ENCODE results near the gene FARP1. TPM values are rescaled to one million over a fixed set of nuclear protein-coding genes. Genes with fewer than 3 reads are reported as not detected.

FARP1 gene
- total and polyA plus RNA-seq, 3 experiments from 2014 or later: 0.16 to 0.27 (median 0.26) TPM

GRCh38 chr13:98157609-98158008 lies 14.7 kb downstream of the FARP1 start:
- no peak overlapping the region for H3K27ac ChIP-seq (ENCODE audit: low read depth, low read length)
- H3K4me1 ChIP-seq (ENCODE audit: insufficient read depth, low read length): no peaks in the 10 kb centered on the region
- H3K27me3 Mint-ChIP-seq: peaks cover 12 to 16% of the 10 kb centered on the region in 2 donors
- ChIA-PET POLR2A (no interaction called here), CTCF (no interaction called here)
- no peak overlapping the region for H3K4me3 ChIP-seq (ENCODE audit: low read length)
- H3K9me3 Mint-ChIP-seq: peaks cover 0 to 2% (median 0%) of the 10 kb centered on the region in 5 donors
- no peaks in the 10 kb centered on the region for H3K9me3 ChIP-seq (ENCODE audit: low read length)
- H3K36me3 Mint-ChIP-seq: no peaks in the 10 kb centered on the region
- H3K27ac Mint-ChIP-seq: no peak overlapping the region
- no peaks in the 10 kb centered on the region for H3K4me1 Mint-ChIP-seq
- DNase-seq: no peak
- no peak overlapping the region for H3K4me3 Mint-ChIP-seq
- H3K27me3 ChIP-seq (ENCODE audit: insufficient read depth, low read length, poor library complexity, severe bottlenecking): no peaks in the 10 kb centered on the region
- H3K36me3 ChIP-seq (ENCODE audit: insufficient read depth, low read length): no peaks in the 10 kb centered on the region

- H3K4me1 ChIP-seq (ENCODE audit: insufficient read depth, low read length): no peaks in the 10 kb centered on the region
Measured at GRCh38 chr13:98158172-98158899, 15.4 kb downstream of the FARP1 start.

DNA sequence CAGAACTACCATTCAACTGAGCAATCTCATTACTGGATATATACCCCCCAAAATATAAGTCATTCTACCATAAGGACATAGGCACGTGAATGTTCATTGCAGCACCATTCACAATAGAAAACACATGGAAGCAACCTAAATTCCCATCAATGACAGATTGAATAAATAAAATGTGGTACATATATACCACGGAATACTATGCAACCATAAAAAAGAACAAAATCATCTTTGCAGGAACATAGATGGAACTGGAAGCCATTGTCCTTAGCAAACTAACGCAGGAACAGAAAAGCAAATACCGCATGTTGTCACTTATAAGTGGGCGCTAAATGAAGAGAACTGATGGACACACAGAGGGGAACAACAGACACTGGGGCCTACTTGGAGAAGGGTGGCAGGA lies 20.0 kb downstream of the FARP1 start:
- Mint-ChIP-seq H3K4me3 (no peak overlapping the region), H3K9me3 (peaks cover 0 to 6% (median 0%) of the 10 kb centered on the region in 5 donors), H3K36me3 (no peaks in the 10 kb centered on the region), H3K27ac (no peak overlapping the region), H3K27me3 (peaks cover 5 to 12% of the 10 kb centered on the region in 2 donors), H3K4me1 (no peaks in the 10 kb centered on the region)
- no peak overlapping the region for H3K4me3 ChIP-seq (ENCODE audit: low read length)
- no peak overlapping the region for H3K27ac ChIP-seq (ENCODE audit: low read depth, low read length)
- ChIA-PET POLR2A (no interaction called here), CTCF (no interaction called here)
- H3K36me3 ChIP-seq (ENCODE audit: insufficient read depth, low read length): no peaks in the 10 kb centered on the region
- H3K9me3 ChIP-seq (ENCODE audit: low read length): no peaks in the 10 kb centered on the region
- DNase-seq: no peak
- no peaks in the 10 kb centered on the region for H3K27me3 ChIP-seq (ENCODE audit: insufficient read depth, low read length, poor library complexity, severe bottlenecking)
- no peaks in the 10 kb centered on the region for H3K4me1 ChIP-seq (ENCODE audit: insufficient read depth, low read length)

More at GRCh38 chr13:98158172-98158899, 15.4 kb downstream of the FARP1 start:
- no peaks in the 10 kb centered on the region for H3K36me3 Mint-ChIP-seq
- H3K36me3 ChIP-seq (ENCODE audit: insufficient read depth, low read length): no peaks in the 10 kb centered on the region
- no peaks in the 10 kb centered on the region for H3K27me3 ChIP-seq (ENCODE audit: insufficient read depth, low read length, poor library complexity, severe bottlenecking)
- H3K27me3 Mint-ChIP-seq: peaks cover 12 to 16% of the 10 kb centered on the region in 2 donors
- CTCF ChIA-PET: no interaction called here
- POLR2A ChIA-PET: no interaction called here
- H3K9me3 Mint-ChIP-seq: peaks cover 0 to 6% (median 0%) of the 10 kb centered on the region in 5 donors
- no peak overlapping the region for H3K4me3 Mint-ChIP-seq
- H3K27ac ChIP-seq (ENCODE audit: low read depth, low read length): no peak overlapping the region
- no peak overlapping the region for H3K27ac Mint-ChIP-seq
- H3K9me3 ChIP-seq (ENCODE audit: low read length): no peaks in the 10 kb centered on the region
- H3K4me3 ChIP-seq (ENCODE audit: low read length): no peak overlapping the region
- DNase-seq: no peak
- no peaks in the 10 kb centered on the region for H3K4me1 Mint-ChIP-seq

DNA sequence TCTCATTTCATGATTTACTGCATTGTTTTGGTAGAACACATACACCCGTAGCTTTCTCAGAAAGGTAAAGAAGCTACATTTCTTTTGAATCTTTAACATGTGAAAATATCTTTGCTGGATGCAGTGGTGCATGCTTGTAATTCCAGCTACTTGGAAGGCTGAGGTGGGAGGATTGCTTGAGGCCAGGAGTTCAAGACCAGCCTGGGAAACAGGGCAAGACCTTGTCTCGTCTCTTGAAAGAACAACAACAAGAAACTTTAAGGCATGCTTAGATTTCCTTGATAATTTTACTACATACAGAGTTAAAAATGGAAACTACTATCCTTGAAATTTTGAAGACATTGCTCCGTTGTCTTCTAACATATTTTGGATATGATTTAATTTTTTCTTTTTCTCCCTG lies 26.4 kb downstream of the FARP1 start:
- H3K36me3 Mint-ChIP-seq: no peaks in the 10 kb centered on the region
- H3K4me1 Mint-ChIP-seq: no peaks in the 10 kb centered on the region
- ChIA-PET CTCF (no interaction called here), POLR2A (no interaction called here)
- no peak overlapping the region for H3K4me3 ChIP-seq (ENCODE audit: low read length)
- H3K9me3 Mint-ChIP-seq: peaks cover 0 to 2% (median 0%) of the 10 kb centered on the region in 5 donors
- H3K36me3 ChIP-seq (ENCODE audit: insufficient read depth, low read length): no peaks in the 10 kb centered on the region
- no peak for DNase-seq
- H3K9me3 ChIP-seq (ENCODE audit: low read length): no peaks in the 10 kb centered on the region
- H3K4me1 ChIP-seq (ENCODE audit: insufficient read depth, low read length): no peaks in the 10 kb centered on the region
- H3K27me3 ChIP-seq (ENCODE audit: insufficient read depth, low read length, poor library complexity, severe bottlenecking): no peaks in the 10 kb centered on the region
- peaks cover 12 to 19% of the 10 kb centered on the region in 2 donors for H3K27me3 Mint-ChIP-seq
- H3K4me3 Mint-ChIP-seq: no peak overlapping the region
- no peak overlapping the region for H3K27ac ChIP-seq (ENCODE audit: low read depth, low read length)
- H3K27ac Mint-ChIP-seq: no peak overlapping the region

- no peak overlapping the region for H3K27ac ChIP-seq (ENCODE audit: low read depth, low read length)
- H3K36me3 ChIP-seq (ENCODE audit: insufficient read depth, low read length): no peaks in the 10 kb centered on the region
- H3K4me3 ChIP-seq (ENCODE audit: low read length): no peak overlapping the region
- H3K9me3 ChIP-seq (ENCODE audit: low read length): no peaks in the 10 kb centered on the region
- no peak for DNase-seq
- Mint-ChIP-seq H3K4me3 (no peak overlapping the region), H3K27ac (peak overlapping the region in 1 of 8 donors; percentile 24), H3K4me1 (no peaks in the 10 kb centered on the region), H3K9me3 (peaks cover 0 to 2% (median 0%) of the 10 kb centered on the region in 5 donors), H3K36me3 (no peaks in the 10 kb centered on the region), H3K27me3 (peaks cover 12 to 16% of the 10 kb centered on the region in 2 donors)
- CTCF ChIA-PET: no interaction called here
- H3K27me3 ChIP-seq (ENCODE audit: insufficient read depth, low read length, poor library complexity, severe bottlenecking): no peaks in the 10 kb centered on the region
- no peaks in the 10 kb centered on the region for H3K4me1 ChIP-seq (ENCODE audit: insufficient read depth, low read length)
- POLR2A ChIA-PET: no interaction called here
Measured at GRCh38 chr13:98171900-98172589, 29.2 kb downstream of the FARP1 start.

- Histone ChIP-seq H3K27me3 (ENCODE audit: insufficient read depth, low read length, poor library complexity, severe bottlenecking) (no peaks in the 10 kb centered on the region), H3K4me1 (ENCODE audit: insufficient read depth, low read length) (no peaks in the 10 kb centered on the region), H3K36me3 (ENCODE audit: insufficient read depth, low read length) (no peaks in the 10 kb centered on the region), H3K4me3 (ENCODE audit: low read length) (no peak overlapping the region), H3K27ac (ENCODE audit: low read depth, low read length) (no peak overlapping the region), H3K9me3 (ENCODE audit: low read length) (no peaks in the 10 kb centered on the region)
- Mint-ChIP-seq H3K4me3 (no peak overlapping the region), H3K9me3 (peaks cover 0 to 2% (median 0%) of the 10 kb centered on the region in 5 donors), H3K36me3 (no peaks in the 10 kb centered on the region), H3K27me3 (peaks cover 12 to 16% of the 10 kb centered on the region in 2 donors), H3K4me1 (no peaks in the 10 kb centered on the region), H3K27ac (no peak overlapping the region)
- ChIA-PET CTCF (no interaction called here), POLR2A (no interaction called here)
- DNase-seq: no peak
Measured at GRCh38 chr13:98172590-98173422, 29.9 kb downstream of the FARP1 start.

- POLR2A ChIA-PET: no interaction called here
Measured at GRCh38 chr13:98173431-98174152, 30.7 kb downstream of the FARP1 start.

More at GRCh38 chr13:98173431-98174152, 30.7 kb downstream of the FARP1 start:
- Histone ChIP-seq H3K27ac (ENCODE audit: low read depth, low read length) (no peak overlapping the region), H3K4me3 (ENCODE audit: low read length) (no peak overlapping the region), H3K4me1 (ENCODE audit: insufficient read depth, low read length) (no peaks in the 10 kb centered on the region), H3K27me3 (ENCODE audit: insufficient read depth, low read length, poor library complexity, severe bottlenecking) (no peaks in the 10 kb centered on the region), H3K9me3 (ENCODE audit: low read length) (no peaks in the 10 kb centered on the region), H3K36me3 (ENCODE audit: insufficient read depth, low read length) (no peaks in the 10 kb centered on the region)
- no peak for DNase-seq
- Mint-ChIP-seq H3K36me3 (no peaks in the 10 kb centered on the region), H3K4me3 (no peak overlapping the region), H3K9me3 (peaks cover 0 to 2% (median 0%) of the 10 kb centered on the region in 5 donors), H3K27me3 (peaks cover 10 to 16% of the 10 kb centered on the region in 2 donors), H3K27ac (no peak overlapping the region), H3K4me1 (no peaks in the 10 kb centered on the region)
- CTCF ChIA-PET: no interaction called here

Measured in CD8-positive, alpha-beta memory T cell (primary cell).